Measurements from ENCODE around the gene GABRA5. TPM values are rescaled to one million over a fixed set of nuclear protein-coding genes. Genes with fewer than 3 reads are reported as not detected.

The GABRA5 gene
- total RNA-seq, 1 donor from 2014 or later, result 0.54 TPM

DNA sequence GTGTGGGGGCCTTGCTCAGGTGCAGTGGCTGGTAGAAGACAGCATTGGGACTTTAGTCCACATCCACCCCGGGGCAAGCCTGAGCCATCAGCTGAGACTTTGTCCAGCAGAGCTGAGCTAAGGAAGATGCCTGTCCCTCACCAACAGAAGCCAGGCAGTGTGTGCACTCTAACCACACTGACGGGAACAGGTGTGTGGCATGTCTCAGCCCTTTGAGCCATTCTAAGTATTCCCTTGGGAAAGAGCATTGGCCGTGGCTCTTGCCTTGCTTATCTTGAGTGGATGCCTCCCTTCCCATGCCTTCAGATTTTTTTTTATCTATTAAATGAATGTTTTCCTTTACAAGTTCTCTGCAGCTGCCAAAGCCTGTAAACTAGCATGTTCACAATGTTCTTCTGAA lies 3.5 kb downstream of the GABRA5 start:
- no peaks in the 10 kb centered on the region for H3K36me3 Mint-ChIP-seq (ENCODE audit: low read depth)
- H3K9me3 Mint-ChIP-seq, result no peaks in the 10 kb centered on the region
- TF ChIP-seq, protein P1, sequence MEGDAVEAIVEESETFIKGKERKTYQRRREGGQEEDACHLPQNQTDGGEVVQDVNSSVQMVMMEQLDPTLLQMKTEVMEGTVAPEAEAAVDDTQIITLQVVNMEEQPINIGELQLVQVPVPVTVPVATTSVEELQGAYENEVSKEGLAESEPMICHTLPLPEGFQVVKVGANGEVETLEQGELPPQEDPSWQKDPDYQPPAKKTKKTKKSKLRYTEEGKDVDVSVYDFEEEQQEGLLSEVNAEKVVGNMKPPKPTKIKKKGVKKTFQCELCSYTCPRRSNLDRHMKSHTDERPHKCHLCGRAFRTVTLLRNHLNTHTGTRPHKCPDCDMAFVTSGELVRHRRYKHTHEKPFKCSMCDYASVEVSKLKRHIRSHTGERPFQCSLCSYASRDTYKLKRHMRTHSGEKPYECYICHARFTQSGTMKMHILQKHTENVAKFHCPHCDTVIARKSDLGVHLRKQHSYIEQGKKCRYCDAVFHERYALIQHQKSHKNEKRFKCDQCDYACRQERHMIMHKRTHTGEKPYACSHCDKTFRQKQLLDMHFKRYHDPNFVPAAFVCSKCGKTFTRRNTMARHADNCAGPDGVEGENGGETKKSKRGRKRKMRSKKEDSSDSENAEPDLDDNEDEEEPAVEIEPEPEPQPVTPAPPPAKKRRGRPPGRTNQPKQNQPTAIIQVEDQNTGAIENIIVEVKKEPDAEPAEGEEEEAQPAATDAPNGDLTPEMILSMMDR (conservative IDR thresholded peaks at IDR 0.05), result no peak
- no peak overlapping the region for H3K27ac Mint-ChIP-seq (ENCODE audit: unreplicated experiment)
- peaks cover 72% of the 10 kb centered on the region for H3K27me3 Mint-ChIP-seq (ENCODE audit: low read depth)
- no peaks in the 10 kb centered on the region for H3K4me1 Mint-ChIP-seq
- H3K4me3 Mint-ChIP-seq, result no peak overlapping the region
- no peak for DNase-seq (ENCODE audit: low read depth, low spot score)

DNA sequence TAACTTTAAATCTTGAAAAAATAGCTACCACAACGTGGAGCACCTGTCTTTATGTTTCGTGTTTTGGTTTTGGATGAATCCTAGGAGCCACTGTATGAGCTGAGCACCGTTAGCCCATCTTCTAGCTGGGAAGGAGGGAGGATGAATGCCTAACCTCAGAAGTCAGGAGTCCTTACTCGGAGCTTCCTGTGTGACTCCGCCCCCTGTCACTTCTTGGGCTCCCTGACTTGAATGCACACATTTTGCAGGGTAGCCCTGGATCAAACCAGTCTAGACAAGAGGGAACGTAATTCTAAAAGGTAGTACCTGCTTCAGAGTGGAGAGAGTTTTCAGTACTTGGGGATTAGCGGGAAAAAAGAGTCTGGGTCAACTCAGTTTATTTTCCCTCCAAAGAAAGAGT lies 5.3 kb downstream of the GABRA5 start:
- no peak overlapping the region for H3K27ac Mint-ChIP-seq (ENCODE audit: unreplicated experiment)
- peaks cover 58% of the 10 kb centered on the region for H3K27me3 Mint-ChIP-seq (ENCODE audit: low read depth)
- H3K4me3 Mint-ChIP-seq, result no peak overlapping the region
- DNase-seq (ENCODE audit: low read depth, low spot score), result no peak
- H3K36me3 Mint-ChIP-seq (ENCODE audit: low read depth), result no peaks in the 10 kb centered on the region
- TF ChIP-seq, protein P1 (conservative IDR thresholded peaks at IDR 0.05), result no peak
- H3K9me3 Mint-ChIP-seq, result no peaks in the 10 kb centered on the region
- H3K4me1 Mint-ChIP-seq, result no peaks in the 10 kb centered on the region

DNA sequence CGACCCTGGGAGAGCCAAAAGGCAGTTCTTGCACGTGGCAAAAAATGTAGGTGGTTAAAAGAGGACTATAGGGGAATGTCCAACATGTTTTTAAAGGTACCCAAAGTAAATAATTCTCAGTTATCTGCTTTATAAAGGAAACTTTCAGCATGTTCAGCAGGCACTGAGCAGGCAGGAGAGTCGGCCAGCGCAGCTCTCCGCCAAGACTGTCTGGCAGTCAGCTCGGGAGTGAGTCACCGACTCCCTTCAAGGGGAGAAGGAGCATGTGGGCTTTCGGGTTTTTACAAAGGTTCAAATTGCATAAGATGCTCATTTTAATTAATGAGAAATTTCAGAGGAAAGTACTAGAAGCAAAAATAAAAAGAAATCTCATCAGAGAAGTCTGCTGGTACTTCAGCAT lies 7.0 kb downstream of the GABRA5 start:
- no peaks in the 10 kb centered on the region for H3K4me1 Mint-ChIP-seq
- TF ChIP-seq, protein P1 (conservative IDR thresholded peaks at IDR 0.05), result no peak
- peaks cover 49% of the 10 kb centered on the region for H3K27me3 Mint-ChIP-seq (ENCODE audit: low read depth)
- H3K9me3 Mint-ChIP-seq, result no peaks in the 10 kb centered on the region
- DNase-seq (ENCODE audit: low read depth, low spot score), result no peak
- no peak overlapping the region for H3K4me3 Mint-ChIP-seq
- H3K27ac Mint-ChIP-seq (ENCODE audit: unreplicated experiment), result no peak overlapping the region
- H3K36me3 Mint-ChIP-seq (ENCODE audit: low read depth), result no peaks in the 10 kb centered on the region

DNA sequence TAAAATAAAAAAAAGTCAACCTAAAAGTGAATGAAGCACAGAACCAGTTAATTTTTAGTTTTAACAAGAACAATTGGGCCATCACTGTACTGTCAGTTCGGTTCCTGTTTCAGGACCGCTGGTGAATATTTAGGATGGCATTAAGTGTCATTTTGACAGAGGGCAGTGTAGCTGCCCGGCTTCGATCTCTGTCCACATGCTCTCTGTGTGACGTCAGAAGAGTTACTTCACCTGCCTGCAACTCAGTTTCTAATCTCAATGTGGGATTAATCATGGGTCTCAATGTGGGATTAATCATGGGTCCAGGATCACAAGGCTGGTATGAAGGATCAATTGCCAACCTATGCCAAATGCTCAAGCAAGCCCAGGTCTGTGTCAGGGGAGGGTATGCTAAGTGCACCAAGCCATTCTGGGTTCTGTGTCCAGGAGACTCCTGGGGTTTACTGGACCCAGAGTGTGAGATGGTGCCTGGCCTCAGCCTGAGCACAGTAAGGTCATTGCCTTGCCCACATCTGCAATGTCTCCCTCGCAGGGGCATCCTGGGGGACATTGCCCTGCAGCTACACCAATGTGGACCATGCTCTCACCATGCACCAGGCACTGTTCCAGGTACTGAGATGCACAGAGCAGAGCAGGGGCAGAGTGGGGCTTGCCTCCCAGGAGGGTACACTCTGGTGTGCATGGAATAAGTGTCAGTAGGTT lies 8.1 kb downstream of the GABRA5 start:
- Mint-ChIP-seq H3K4me3 (no peak overlapping the region), H3K4me1 (no peaks in the 10 kb centered on the region), H3K36me3 (ENCODE audit: low read depth) (no peaks in the 10 kb centered on the region), H3K27ac (ENCODE audit: unreplicated experiment) (no peak overlapping the region), H3K27me3 (ENCODE audit: low read depth) (peaks cover 38% of the 10 kb centered on the region), H3K9me3 (no peaks in the 10 kb centered on the region)
- no peak for DNase-seq (ENCODE audit: low read depth, low spot score)
- TF ChIP-seq, protein P1 (conservative IDR thresholded peaks at IDR 0.05), result no peak

DNA sequence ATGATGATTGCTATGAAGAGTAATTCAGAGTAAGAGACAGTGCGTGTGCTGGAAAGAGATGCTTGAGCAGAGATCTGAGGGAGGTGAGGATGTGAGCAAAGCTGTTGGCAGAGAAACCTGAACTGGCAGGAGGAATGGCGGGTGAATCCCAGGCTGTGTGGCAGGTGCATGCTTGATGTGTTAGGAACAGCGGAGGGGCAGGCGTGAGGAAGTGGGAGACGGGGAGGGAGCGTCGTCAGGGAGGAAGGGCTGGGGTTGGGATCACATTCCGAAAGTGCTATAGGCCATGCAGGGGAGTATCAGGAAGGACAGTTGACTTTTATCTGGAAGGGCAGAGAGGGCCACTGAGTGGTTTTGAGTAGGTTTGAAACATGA lies 8.6 kb downstream of the GABRA5 start:
- peaks cover 32% of the 10 kb centered on the region for H3K27me3 Mint-ChIP-seq (ENCODE audit: low read depth)
- no peak for DNase-seq (ENCODE audit: low read depth, low spot score)
- H3K9me3 Mint-ChIP-seq, result no peaks in the 10 kb centered on the region
- H3K4me1 Mint-ChIP-seq, result no peaks in the 10 kb centered on the region
- H3K4me3 Mint-ChIP-seq, result no peak overlapping the region
- H3K36me3 Mint-ChIP-seq (ENCODE audit: low read depth), result no peaks in the 10 kb centered on the region
- TF ChIP-seq, protein P1 (conservative IDR thresholded peaks at IDR 0.05), result no peak
- no peak overlapping the region for H3K27ac Mint-ChIP-seq (ENCODE audit: unreplicated experiment)

All from neural crest cell (in vitro differentiated cells).